HepG2 (cell line): Measurements from ENCODE around the gene CSH1.
"Not testable (repeated sequence)": the region's sequence is repeated elsewhere in the genome, so short reads cannot be mapped to it uniquely, and the experiment has no call there.

Source experiments
- PRPF4 ChIP-seq: fragments of 200-400 bp; formaldehyde crosslinking; IDR thresholded peaks from 2 replicates; pipeline ENCODE4 v1.6.1; 2016; ENCODE audit warnings: low read length, low read depth; ENCODE audit not compliant: poor library complexity, severe bottlenecking
- SYNCRIP ChIP-seq: fragments of 200-400 bp; formaldehyde crosslinking; IDR thresholded peaks from 2 replicates; pipeline ENCODE4 v1.6.1; 2018; ENCODE audit warnings: mild to moderate bottlenecking, low read depth, low read length; ENCODE audit not compliant: insufficient read depth

DNA sequence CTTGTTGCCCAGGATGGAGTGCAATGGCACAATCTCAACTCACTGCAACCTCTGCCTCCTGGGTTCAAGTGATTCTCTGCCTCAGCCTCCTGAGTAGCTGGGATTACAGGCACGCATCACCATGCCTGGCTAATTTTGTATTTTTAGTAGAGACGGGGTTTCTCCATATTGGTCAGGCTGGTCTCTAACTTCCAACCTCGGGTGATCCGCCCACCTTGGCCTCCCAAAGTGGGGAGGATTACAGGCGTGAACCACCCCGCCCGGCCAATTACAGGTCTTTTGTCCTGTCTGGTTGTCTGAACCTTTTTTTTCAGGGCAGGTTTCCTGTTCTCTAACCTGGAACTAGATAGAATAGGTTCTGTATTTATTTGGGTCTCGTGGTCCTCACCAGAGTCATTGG is 39.9 kb downstream of the CSH1 start:
- TF ChIP-seq PRPF4, SYNCRIP: not testable (repeated sequence)
